NCI-H2029 treated with DMSO at 0.1 percent for 48 hours (cell line): ENCODE data around the gene NSMCE1.

Experiments used
- DNase-seq: peaks from one replicate; lab custom pipeline; 2025; lab: John Stamatoyannopoulos, UW

The NSMCE1 gene

GRCh38 chr16:27195076-27195741, 73.4 kb downstream of the NSMCE1 start:
- no peak for DNase-seq

DNA sequence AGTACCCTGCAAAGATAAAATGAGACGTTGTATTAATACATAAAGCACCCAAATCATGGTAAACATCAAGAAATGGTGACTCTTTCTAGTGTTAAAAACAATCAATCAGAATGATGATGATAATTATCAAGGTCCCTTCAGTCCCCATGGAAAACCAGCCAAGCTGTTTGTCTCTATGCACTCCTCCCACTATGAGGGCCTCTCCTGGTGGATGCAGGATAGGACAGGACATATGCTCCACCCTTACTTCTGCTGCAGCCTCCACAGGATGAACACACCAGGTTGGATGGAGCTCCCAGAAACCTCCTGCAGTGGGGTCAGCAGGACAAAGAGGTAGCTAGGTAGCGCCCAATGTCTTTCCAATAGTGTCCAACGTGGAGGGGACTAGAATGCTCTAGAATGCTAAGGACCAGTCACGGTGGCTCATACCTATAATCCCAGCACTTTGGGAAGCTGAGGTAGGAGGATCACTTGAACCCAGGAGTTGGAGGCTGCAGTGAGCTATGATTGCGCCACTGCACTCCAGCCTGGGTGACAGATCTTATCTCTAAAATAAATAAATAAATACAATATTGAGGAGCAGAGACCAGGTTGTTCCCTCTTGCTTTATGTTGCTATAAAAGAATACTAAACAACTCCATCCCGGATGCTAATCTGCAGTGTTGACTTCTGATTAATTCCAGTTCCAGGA, 75.1 kb downstream of the NSMCE1 start:
- no peak for DNase-seq

DNA sequence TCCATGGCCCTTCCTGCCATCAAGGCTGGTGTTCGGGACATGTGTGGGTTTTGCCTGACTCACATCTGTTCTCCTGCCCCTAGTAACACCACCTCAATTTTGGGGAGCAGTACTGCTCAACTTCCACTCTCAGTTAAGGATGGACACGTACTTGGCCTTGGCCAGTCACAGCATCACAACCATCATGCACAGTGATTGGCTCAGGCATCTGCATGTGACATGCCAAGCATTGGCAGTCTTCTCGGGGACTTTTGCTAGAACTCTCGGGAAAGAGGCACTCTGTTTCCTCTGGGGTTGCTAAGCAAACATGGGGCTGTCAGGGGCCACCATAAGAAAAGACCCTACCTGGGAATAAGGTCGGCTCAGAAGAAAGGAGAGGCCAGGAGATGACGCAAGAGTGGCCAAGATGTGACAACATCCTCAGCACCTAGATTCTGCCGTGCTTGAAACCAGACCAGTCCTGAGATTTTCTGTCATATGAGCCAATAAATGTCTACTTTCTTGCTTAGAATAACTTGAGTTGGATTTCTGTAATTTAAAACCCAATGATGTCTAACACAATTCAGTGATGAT, 77.1 kb downstream of the NSMCE1 start:
- DNase-seq = no peak

- DNase-seq = no peak
These were observed 78.2 kb downstream of the NSMCE1 start for GRCh38 chr16:27190316-27190871.

- no peak for DNase-seq
These were observed 79.1 kb downstream of the NSMCE1 start for GRCh38 chr16:27189335-27189972.

DNA sequence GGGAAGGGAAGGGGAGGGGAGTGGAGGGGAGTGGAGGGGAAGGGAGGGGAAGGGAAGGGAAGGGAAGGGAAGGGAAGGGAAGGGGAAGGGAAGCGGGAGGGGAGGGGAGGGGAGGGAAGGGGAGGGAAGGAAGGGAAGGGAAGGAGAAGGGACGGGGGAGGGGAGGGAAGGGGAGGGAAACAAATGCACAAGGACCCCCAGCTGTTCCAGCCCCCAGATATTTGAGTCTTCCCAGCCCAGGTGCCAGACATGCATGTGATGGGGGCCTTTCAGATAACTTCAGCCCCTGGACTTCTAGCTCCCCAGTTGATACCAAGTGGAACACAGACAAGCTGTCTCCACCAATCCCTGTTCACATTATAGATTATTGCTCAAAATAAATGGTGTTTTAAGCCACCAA, 79.9 kb downstream of the NSMCE1 start:
- DNase-seq = no peak

DNA sequence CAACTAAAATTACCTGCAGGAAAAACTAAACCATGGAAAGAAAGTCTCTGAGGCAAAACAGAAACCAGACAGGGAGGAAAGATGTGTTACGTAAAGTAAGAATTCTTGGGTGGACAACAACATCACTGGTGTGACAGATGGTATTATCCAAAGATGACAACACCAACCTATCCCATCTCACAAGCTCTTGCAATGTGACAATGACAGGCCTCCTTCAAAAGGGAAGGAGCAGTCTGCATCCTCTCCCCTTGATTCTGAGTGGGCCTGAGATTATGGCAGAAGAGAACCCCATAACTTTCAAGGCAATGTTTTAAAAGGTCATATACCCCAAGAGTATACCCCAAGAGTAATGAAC, 82.8 kb downstream of the NSMCE1 start:
- DNase-seq = no peak

- DNase-seq = no peak
These were observed 85.6 kb downstream of the NSMCE1 start for GRCh38 chr16:27182906-27183405.

DNA sequence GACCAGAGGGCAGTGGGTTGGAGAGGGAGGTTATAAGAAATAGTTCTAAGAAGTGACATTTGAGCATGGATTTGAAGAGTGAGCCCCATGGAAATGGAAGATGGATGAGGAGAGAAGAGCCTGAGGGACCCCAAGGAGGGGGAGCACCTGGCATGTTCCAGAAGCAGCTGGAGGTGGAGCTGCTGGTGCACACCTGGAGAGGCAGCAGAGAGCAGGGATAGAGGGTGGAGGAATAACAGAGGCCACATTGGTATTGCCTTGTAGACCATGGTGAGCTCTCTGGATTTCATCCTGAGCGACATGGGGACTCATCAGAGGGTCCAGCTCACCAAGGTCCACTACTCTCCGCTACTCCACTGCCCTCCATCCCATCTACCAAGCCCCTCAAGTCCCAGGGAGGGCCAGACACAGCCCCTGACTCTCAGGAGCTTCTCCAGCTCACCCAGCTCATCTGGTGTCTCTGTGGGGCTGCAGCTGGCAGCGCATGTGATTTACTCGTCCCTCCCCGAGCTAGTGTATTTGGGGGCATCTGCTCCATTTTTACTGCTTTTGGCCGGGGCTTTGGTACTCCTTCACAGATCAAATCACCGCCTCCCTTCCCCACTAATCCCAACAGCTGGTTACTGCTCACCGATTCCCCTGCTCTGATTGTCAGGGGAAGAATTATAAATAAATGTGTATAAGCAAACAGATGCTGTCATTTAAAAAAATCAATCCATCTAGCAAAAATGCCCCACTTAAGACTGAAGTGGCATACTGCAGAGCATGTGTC, 87.4 kb downstream of the NSMCE1 start:
- DNase-seq = no peak

GRCh38 chr16:27179500-27180072, 89.0 kb downstream of the NSMCE1 start:
- DNase-seq = no peak

DNA sequence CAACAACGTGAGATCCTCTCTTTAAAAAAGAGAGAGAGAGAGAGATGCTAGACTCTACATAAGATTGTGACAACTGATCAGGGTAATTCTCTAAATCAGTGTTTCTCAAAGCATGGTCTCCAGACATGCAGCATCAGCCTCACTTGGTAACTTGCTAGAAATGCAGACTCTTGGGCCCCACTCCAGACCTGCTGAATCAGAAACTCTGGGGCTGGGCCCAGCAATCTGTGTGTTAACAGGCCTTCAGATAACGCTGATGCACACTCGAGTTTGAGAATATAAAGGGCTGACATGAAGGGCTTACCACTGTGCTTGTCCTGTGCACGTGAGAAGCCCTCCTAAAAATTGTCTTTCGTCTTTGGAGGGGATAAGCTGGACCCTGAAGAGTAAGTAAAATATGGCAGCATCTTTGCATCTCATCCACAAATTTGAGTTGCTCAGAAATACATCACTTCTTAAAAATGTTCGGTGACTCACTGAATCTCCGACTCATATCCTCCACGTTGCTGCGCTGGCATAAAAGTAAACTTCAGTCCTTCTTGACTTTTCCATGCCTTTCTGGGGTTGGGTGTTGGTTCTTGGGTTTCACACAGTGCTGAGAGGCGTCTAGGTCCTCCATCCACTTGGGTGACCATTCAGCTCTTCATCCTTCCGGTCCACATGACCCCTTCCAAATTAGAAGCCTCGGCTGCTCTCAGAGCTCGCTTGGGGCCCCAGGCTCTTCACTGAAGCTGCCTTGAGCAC, 91.4 kb downstream of the NSMCE1 start:
- no peak for DNase-seq

- DNase-seq = no peak
These were observed 92.7 kb downstream of the NSMCE1 start for GRCh38 chr16:27175888-27176287.
